ENCODE data around the gene ARID1B.
A peak's percentile ranks its signal among the peaks of the same experiment; 100 is the strongest.

The ARID1B gene

GRCh38 chr6:157148391-157149323 lies 371.5 kb downstream of the ARID1B start:
- no peak for DNase-seq

GRCh38 chr6:157150076-157150475 lies 372.9 kb downstream of the ARID1B start:
- no peak for DNase-seq

- DNase-seq: no peak
Measured at GRCh38 chr6:157151029-157151428, 373.9 kb downstream of the ARID1B start.

GRCh38 chr6:157151989-157152388 lies 374.8 kb downstream of the ARID1B start:
- DNase-seq: no peak

GRCh38 chr6:157152556-157152955 lies 375.4 kb downstream of the ARID1B start:
- DNase-seq: no peak

GRCh38 chr6:157155804-157156203 lies 378.6 kb downstream of the ARID1B start:
- no peak for DNase-seq

- DNase-seq: no peak
Measured at GRCh38 chr6:157157258-157157657, 380.1 kb downstream of the ARID1B start.

GRCh38 chr6:157158456-157158855 lies 381.3 kb downstream of the ARID1B start:
- no peak for DNase-seq

- DNase-seq: no peak
Measured at GRCh38 chr6:157158897-157159296, 381.7 kb downstream of the ARID1B start.

GRCh38 chr6:157159348-157159747 lies 382.2 kb downstream of the ARID1B start:
- DNase-seq: no peak

- no peak for DNase-seq
Measured at GRCh38 chr6:157161912-157162311, 384.7 kb downstream of the ARID1B start.

- DNase-seq: no peak
Measured at GRCh38 chr6:157162766-157163433, 385.7 kb downstream of the ARID1B start.

- no peak for DNase-seq
Measured at GRCh38 chr6:157163434-157164159, 386.4 kb downstream of the ARID1B start.

GRCh38 chr6:157164972-157165371 lies 387.8 kb downstream of the ARID1B start:
- peak; percentile 26 for DNase-seq

GRCh38 chr6:157166784-157167183 lies 389.6 kb downstream of the ARID1B start:
- no peak for DNase-seq

GRCh38 chr6:157167837-157168236 lies 390.7 kb downstream of the ARID1B start:
- no peak for DNase-seq

- no peak for DNase-seq
Measured at GRCh38 chr6:157168471-157168870, 391.3 kb downstream of the ARID1B start.

- DNase-seq: no peak
Measured at GRCh38 chr6:157169226-157169625, 392.0 kb downstream of the ARID1B start.

- DNase-seq: no peak
Measured at GRCh38 chr6:157169656-157170055, 392.5 kb downstream of the ARID1B start.

- DNase-seq: no peak
Measured at GRCh38 chr6:157170535-157170934, 393.4 kb downstream of the ARID1B start.

GRCh38 chr6:157171801-157172200 lies 394.6 kb downstream of the ARID1B start:
- DNase-seq: no peak

- DNase-seq: no peak
Measured at GRCh38 chr6:157172231-157172701, 395.1 kb downstream of the ARID1B start.

- DNase-seq: no peak
Measured at GRCh38 chr6:157172830-157173536, 395.8 kb downstream of the ARID1B start.
